ENCODE results near the gene GPC5. TPM values are rescaled to one million over a fixed set of nuclear protein-coding genes. Genes with fewer than 3 reads are reported as not detected.

Gene GPC5
- total and polyA plus RNA-seq, 2 of the 13 experiments (the other 11 are each of a cell fraction or from before 2014, with no cell fraction given) = 0.02 to 0.07 TPM

GRCh38 chr13:92218615-92219014, 820.2 kb downstream of the GPC5 start:
- BruUV-seq (replicated peaks) = no TSS peak
- H2AFZ ChIP-seq (ENCODE audit: low read length) = no peak overlapping the region
- no peak overlapping the region for H3K9ac ChIP-seq (ENCODE audit: insufficient read depth, low read depth, low read length)
- H3K27ac ChIP-seq (ENCODE audit: extremely low read length, insufficient read depth, low read length) = no peak overlapping the region
- ATAC-seq (no peak), DNase-seq (ENCODE audit: low spot score) (no peak), FAIRE-seq (no peak)
- H3K36me3 ChIP-seq (replicated peaks in 1 of 2; ENCODE audit: control insufficient read depth in 1 of 2, insufficient read depth in 2 of 2, low read length in 2 of 2) = no peaks in the 10 kb centered on the region
- POLR2A ChIA-PET = no interaction called here
- WGBS (ENCODE audit: low lambda C conversion rate) = 1% methylated on average over 4 of the region's 4 CpGs
- no peaks in the 10 kb centered on the region for H3K27me3 ChIP-seq (ENCODE audit: control insufficient read depth in 1 of 2, insufficient read depth in 2 of 2, low read length in 2 of 2)
- no peak for TF ChIP-seq IRF9 (CRISPR knock-in tag; IDR thresholded peaks at IDR 0.05; ENCODE audit: borderline replicate concordance)
- no peak for TF ChIP-seq ZC3H4 (CRISPR knock-in tag; IDR thresholded peaks at IDR 0.05; ENCODE audit: borderline replicate concordance)
- CTCF ChIA-PET (ENCODE audit: low intra/inter-chr PET ratio, low total read pairs) = no interaction called here
- no peaks in the 10 kb centered on the region for H3K9me3 ChIP-seq (ENCODE audit: low read length)
- no peak overlapping the region for H3K4me3 ChIP-seq (replicated peaks in 1 of 3; ENCODE audit: insufficient read depth in 1 of 3, low read depth in 2 of 3, low read length in 3 of 3)
- in situ Hi-C loops (cut with HindIII; ENCODE audit: extremely low pct_ligation_motif_present, low pct_unique_long_range_greater_than_20kb) (no loop called here), intact Hi-C loops (cut with micrococcal nuclease; ENCODE audit: unreplicated experiment) (no loop called here)
- no peak overlapping the region for H3K4me2 ChIP-seq (ENCODE audit: low read depth, low read length)
- H4K20me1 ChIP-seq (ENCODE audit: insufficient read depth, low read length) = no peaks in the 10 kb centered on the region
- no peaks in the 10 kb centered on the region for H3K79me2 ChIP-seq (ENCODE audit: insufficient read depth, low read length)
- no peaks in the 10 kb centered on the region for H3K4me1 ChIP-seq (ENCODE audit: insufficient read depth, low read length)

GRCh38 chr13:92221916-92222315, 823.5 kb downstream of the GPC5 start:
- Histone ChIP-seq H3K4me3 (replicated peaks in 1 of 3; ENCODE audit: insufficient read depth in 1 of 3, low read depth in 2 of 3, low read length in 3 of 3) (no peak overlapping the region), H2AFZ (ENCODE audit: low read length) (no peak overlapping the region), H3K27me3 (ENCODE audit: control insufficient read depth in 1 of 2, insufficient read depth in 2 of 2, low read length in 2 of 2) (no peaks in the 10 kb centered on the region), H3K27ac (ENCODE audit: extremely low read length, insufficient read depth, low read length) (no peak overlapping the region), H3K4me1 (ENCODE audit: insufficient read depth, low read length) (no peaks in the 10 kb centered on the region), H3K36me3 (replicated peaks in 1 of 2; ENCODE audit: control insufficient read depth in 1 of 2, insufficient read depth in 2 of 2, low read length in 2 of 2) (no peaks in the 10 kb centered on the region), H4K20me1 (ENCODE audit: insufficient read depth, low read length) (no peaks in the 10 kb centered on the region), H3K4me2 (ENCODE audit: low read depth, low read length) (no peak overlapping the region), H3K79me2 (ENCODE audit: insufficient read depth, low read length) (no peaks in the 10 kb centered on the region), H3K9ac (ENCODE audit: insufficient read depth, low read depth, low read length) (no peak overlapping the region), H3K9me3 (ENCODE audit: low read length) (no peaks in the 10 kb centered on the region)
- no peak for FAIRE-seq
- in situ Hi-C loops (cut with HindIII; ENCODE audit: extremely low pct_ligation_motif_present, low pct_unique_long_range_greater_than_20kb) (no loop called here), intact Hi-C loops (cut with micrococcal nuclease; ENCODE audit: unreplicated experiment) (no loop called here)
- DNase-seq (ENCODE audit: low spot score) = no peak
- POLR2A ChIA-PET = no interaction called here
- CTCF ChIA-PET (ENCODE audit: low intra/inter-chr PET ratio, low total read pairs) = no interaction called here
- no peak for ATAC-seq
- TF ChIP-seq AKAP8 (CRISPR knock-in tag; IDR thresholded peaks at IDR 0.05) = no peak
- TF ChIP-seq KDM3A (CRISPR knock-in tag; IDR thresholded peaks at IDR 0.05; ENCODE audit: low read depth) = no peak
- TF ChIP-seq PHF5A (CRISPR knock-in tag; IDR thresholded peaks at IDR 0.05; ENCODE audit: low read depth, unreplicated experiment) = no peak
- TF ChIP-seq TFE3 (CRISPR knock-in tag; IDR thresholded peaks at IDR 0.05) = no peak
- TF ChIP-seq ZNF652 (CRISPR knock-in tag; IDR thresholded peaks at IDR 0.05; ENCODE audit: borderline replicate concordance, low read depth) = no peak
- TF ChIP-seq ZNF792 (CRISPR knock-in tag; IDR thresholded peaks at IDR 0.05) = no peak
- TF ChIP-seq KMT2A (CRISPR knock-in tag; IDR thresholded peaks at IDR 0.05) = no peak
- no peak for TF ChIP-seq ZMYM3 (CRISPR knock-in tag; IDR thresholded peaks at IDR 0.05)
- TF ChIP-seq HNRNPLL (IDR thresholded peaks at IDR 0.05; ENCODE audit: low read depth, low read length, poor library complexity, severe bottlenecking) = no peak
- no peak for TF ChIP-seq ZSCAN22 (CRISPR knock-in tag; IDR thresholded peaks at IDR 0.05)
- no peak for TF ChIP-seq ETV6 (CRISPR knock-in tag; conservative IDR thresholded peaks at IDR 0.05)
- WGBS (ENCODE audit: low lambda C conversion rate) = 6% methylated on average over 4 of the region's 4 CpGs
- no TSS peak for BruUV-seq (replicated peaks)

Measured in HepG2 (cell line).